Spinal cord (tissue), 10 donors: ENCODE results near the gene TSHZ2. TPM values are rescaled to one million over a fixed set of nuclear protein-coding genes. Genes with fewer than 3 reads are reported as not detected.
"Not testable (repeated sequence)": the region's sequence is repeated elsewhere in the genome, so short reads cannot be mapped to it uniquely, and the experiment has no call there.

Experiments
- DNase-seq, 6 donors: peaks; one replicate each; pipeline versions ENCODE4 v3.0.0 to v3.0.0-alpha.2; 2013 to 2015; ENCODE audit warnings: low spot score in 6 of 6, low read depth in 4 of 6
- H3K27ac ChIP-seq: one replicate; pipeline ENCODE4 v1.5.1; 2013; ENCODE audit warnings: low read depth, low read length, control low read depth
- H3K27me3 ChIP-seq: one replicate; pipeline ENCODE4 v1.6.1; 2013; ENCODE audit warnings: low read length; ENCODE audit not compliant: control insufficient read depth, insufficient read depth
- H3K36me3 ChIP-seq: one replicate; pipeline ENCODE4 v1.6.1; 2013; ENCODE audit warnings: low read length; ENCODE audit not compliant: control insufficient read depth, insufficient read depth
- H3K4me1 ChIP-seq: one replicate; pipeline ENCODE4 v1.6.1; 2013; ENCODE audit warnings: low read length; ENCODE audit not compliant: control insufficient read depth, insufficient read depth
- H3K4me3 ChIP-seq: one replicate; pipeline ENCODE4 v1.5.1; 2013; ENCODE audit warnings: low read depth, low read length, control low read depth
- H3K9me3 ChIP-seq: one replicate; pipeline ENCODE4 v1.6.1; 2013; ENCODE audit warnings: low read length; ENCODE audit not compliant: control insufficient read depth, insufficient read depth
- WGBS: methylation state at CpG from one replicate; pipeline ENCODE4 v1.1.5; 2013; ENCODE audit warnings: missing lambda C conversion rate; ENCODE audit not compliant: insufficient coverage; 5-methylcytosine and 5-hydroxymethylcytosine counted together
- polyA plus RNA-seq, 2 donors: library from polyadenylated mRNA; unstranded; fragments of 120-200 nt; gene quantifications; one replicate each; pipeline ENCODE4 v1.2.1, GENCODE V29; 2013; ENCODE audit not compliant: insufficient read length in 2 of 2
- total RNA-seq, 2 donors: library from RNA; depleted of rRNA in 1 of 2; stranded (reverse); fragments of 120-200 nt in 1 of 2; fragments of >200 nt in 1 of 2; gene quantifications; one replicate each; pipeline versions ENCODE4 v1.2.3 to v1.2.4, GENCODE V29; 2013 to 2014
- donor health status: healthy.

TSHZ2 gene
- total and polyA plus RNA-seq, 4 donors, result 11.8 to 33.0 (median 25.7) TPM

DNA sequence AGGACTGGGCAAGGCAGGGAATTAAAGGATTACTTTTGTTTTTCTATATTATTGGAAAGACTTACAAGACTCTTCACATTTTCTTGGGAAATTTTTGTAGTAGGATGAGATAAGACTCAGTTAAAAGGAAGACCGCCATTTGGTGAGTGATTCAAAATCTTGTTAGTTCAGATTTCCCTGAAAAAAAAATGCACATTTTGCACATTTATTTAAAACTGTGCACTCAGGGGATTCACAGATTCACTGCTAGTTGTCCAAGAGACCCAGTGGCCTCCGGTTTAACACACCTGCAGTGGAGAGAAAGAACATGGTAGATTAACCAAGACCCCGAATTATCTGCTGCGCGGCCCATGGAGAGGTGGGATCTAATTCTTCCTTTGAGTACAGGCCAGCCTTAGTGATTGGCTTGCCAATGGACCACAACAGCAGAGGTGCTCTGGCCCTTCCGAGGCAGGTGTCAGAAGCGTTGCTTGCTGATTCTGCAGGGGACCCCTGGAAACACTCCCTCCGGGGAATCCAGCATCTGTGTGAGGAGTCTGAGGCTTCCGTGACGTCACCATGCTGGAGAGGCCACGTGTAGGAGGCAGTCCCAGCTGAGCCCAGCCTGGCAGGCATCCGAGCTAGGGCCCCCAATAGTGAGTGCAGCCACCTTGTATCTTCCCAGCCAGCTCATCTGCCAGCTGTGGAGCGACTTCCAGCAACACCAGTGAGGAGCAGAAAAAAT lies 552.6 kb downstream of the TSHZ2 start:
- no peaks in the 10 kb centered on the region for H3K36me3 ChIP-seq
- no peaks in the 10 kb centered on the region for H3K27me3 ChIP-seq
- DNase-seq, result peak in 2 of 6 donors; percentile 6 to 25
- H3K27ac ChIP-seq, result no peak overlapping the region
- WGBS, result 68% methylated on average over 10 of the region's 13 CpGs
- no peak overlapping the region for H3K4me3 ChIP-seq
- H3K9me3 ChIP-seq, result no peaks in the 10 kb centered on the region
- no peaks in the 10 kb centered on the region for H3K4me1 ChIP-seq

DNA sequence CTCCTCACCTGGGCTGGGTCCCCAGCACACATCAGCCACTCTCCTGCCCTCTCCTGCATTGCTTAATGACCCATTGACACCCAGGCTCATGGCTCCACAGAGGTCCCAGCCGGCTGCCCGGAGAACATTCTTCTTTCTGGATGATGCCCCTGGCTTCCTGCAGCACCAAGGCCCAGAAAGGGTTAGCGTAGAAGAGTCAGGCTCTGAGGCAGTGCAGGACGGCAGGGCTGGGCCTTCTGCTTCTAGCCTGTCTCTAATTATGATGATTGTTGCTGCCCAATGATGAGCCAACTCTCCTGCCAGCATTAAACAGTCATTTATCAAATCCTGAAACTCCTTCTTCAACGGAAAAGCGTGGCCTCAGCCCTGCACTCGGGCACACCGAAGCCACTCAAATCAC lies 555.0 kb downstream of the TSHZ2 start:
- Histone ChIP-seq H3K9me3 (no peaks in the 10 kb centered on the region), H3K4me1 (no peaks in the 10 kb centered on the region), H3K4me3 (no peak overlapping the region), H3K27me3 (no peaks in the 10 kb centered on the region), H3K27ac (no peak overlapping the region), H3K36me3 (no peaks in the 10 kb centered on the region)
- WGBS, result 65% methylated on average over 8 of the region's 8 CpGs
- DNase-seq, result no peak

DNA sequence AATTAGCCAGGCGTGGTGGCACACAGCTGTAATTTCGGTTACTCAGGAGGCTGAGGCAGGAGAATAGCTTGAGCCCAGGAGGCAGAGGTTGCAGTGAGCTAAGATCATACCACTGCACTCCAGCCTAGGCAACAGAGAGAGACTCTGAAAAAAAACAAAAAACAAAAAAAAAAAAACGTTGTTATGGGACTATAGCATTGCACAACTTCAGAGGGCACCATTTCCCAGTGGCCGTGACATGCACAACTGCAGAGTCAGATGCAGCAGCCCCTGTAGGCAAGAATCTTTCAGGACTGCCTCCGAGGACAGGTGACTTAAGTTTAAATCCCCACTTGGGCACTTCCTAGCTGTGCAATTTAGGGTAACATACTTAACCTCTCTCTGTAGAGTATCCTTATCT lies 557.5 kb downstream of the TSHZ2 start:
- H3K27me3 ChIP-seq, result no peaks in the 10 kb centered on the region
- no peak for DNase-seq
- no peaks in the 10 kb centered on the region for H3K36me3 ChIP-seq
- no peak overlapping the region for H3K4me3 ChIP-seq
- no peak overlapping the region for H3K27ac ChIP-seq
- H3K9me3 ChIP-seq, result no peaks in the 10 kb centered on the region
- H3K4me1 ChIP-seq, result no peaks in the 10 kb centered on the region
- 56% methylated on average over 2 of the region's 5 CpGs for WGBS

DNA sequence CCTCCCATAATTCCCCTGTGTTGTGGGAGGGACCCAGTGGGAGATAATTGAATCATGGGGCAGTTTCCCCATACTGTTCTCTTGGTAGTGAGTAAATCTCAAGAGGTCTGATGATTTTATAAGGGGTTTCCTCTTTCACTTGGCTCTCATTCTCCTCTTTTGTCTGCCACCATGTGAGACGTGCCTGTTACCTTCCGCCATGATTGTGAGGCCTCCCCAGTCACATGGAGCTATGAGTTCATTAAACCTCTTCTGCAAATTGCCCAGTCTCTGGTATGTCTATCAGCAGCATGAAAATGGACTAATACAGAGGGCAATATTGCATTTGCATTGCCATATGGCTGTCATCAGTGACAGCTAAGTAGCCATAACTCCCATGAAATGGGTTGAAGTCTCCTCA lies 558.3 kb downstream of the TSHZ2 start:
- 100% methylated on average over 1 of the region's 2 CpGs for WGBS
- H3K9me3 ChIP-seq, result no peaks in the 10 kb centered on the region
- no peak overlapping the region for H3K27ac ChIP-seq
- H3K27me3 ChIP-seq, result no peaks in the 10 kb centered on the region
- no peaks in the 10 kb centered on the region for H3K4me1 ChIP-seq
- no peak overlapping the region for H3K4me3 ChIP-seq
- no peaks in the 10 kb centered on the region for H3K36me3 ChIP-seq
- DNase-seq, result no peak

DNA sequence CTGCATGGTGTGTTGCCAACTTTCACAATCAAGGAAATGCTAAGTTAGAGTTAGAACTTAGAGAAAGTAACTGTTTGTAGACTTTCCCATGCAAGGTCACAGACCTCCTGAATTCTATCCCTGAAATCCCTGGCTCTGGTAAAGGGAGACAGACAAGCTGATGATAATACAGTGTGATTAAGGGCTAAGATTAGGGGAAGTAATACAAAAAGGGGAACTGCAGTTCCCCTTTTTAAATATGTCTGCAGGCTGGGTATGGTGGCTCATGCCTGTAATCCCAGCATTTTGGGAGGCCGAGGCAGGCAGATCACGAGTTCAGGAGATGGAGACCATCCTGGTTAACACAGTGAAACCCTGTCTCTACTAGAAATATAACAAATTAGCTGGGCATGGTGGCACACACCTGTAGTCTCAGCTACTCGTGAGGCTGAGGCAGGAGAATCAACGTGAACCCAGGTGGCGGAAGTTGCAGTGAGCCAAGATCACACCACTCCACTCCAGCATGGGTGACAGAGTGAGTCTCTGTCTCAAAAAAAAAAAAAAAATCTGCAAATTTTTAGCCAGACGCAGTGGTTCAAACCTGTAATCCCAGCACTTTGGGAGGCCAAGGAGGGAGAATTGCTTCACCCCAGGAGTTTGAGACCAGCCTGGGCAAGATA lies 560.6 kb downstream of the TSHZ2 start:
- H3K36me3 ChIP-seq, H3K4me1 ChIP-seq, H3K4me3 ChIP-seq, H3K9me3 ChIP-seq, H3K27ac ChIP-seq, H3K27me3 ChIP-seq, DNase-seq: not testable (repeated sequence)
- WGBS, result 87% methylated on average over 6 of the region's 6 CpGs

DNA sequence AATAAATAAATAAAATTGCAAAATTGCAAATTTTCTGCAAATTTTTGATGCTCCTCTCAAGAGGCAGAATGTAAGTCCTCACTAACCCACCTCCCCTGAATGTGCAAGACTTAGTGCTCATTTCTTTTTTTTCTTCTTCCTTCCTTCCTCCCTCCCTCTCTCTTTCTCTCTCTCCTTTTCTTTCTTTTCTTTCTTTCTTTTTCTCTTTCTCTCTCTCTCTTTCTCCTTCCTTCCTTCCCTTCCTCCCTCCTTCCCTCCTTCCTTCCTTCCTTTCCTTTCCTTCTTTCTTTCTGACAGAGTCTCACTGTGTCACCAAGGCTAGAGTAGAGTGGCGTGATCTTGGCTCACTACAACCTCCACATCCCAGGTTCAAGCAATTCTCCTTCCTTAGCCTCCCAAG lies 561.3 kb downstream of the TSHZ2 start:
- H3K4me3 ChIP-seq, result no peak overlapping the region
- WGBS, result no CpG with 5 or more reads among the region's 1 CpG
- no peaks in the 10 kb centered on the region for H3K4me1 ChIP-seq
- H3K36me3 ChIP-seq, result no peaks in the 10 kb centered on the region
- H3K9me3 ChIP-seq, result no peaks in the 10 kb centered on the region
- no peaks in the 10 kb centered on the region for H3K27me3 ChIP-seq
- H3K27ac ChIP-seq, result no peak overlapping the region
- no peak for DNase-seq

DNA sequence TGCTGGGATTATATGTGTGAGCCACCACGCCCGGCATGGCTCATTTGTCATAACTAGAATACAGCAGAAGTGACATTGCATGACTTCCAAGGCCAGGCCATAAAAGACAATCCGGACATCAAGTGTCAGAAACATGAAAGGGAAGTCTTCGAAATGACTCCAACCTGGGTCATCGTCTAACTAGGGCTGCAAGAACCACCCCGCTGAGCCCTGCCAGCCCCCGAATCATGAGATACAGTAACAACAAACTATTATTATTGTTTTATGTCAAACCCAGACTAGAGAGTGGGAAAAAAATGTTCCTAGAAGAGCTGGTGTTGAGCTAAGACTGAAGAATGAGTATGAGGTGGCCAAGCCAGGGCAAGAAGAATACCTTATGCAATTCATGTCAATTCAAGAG lies 561.9 kb downstream of the TSHZ2 start:
- Histone ChIP-seq H3K27ac (no peak overlapping the region), H3K36me3 (no peaks in the 10 kb centered on the region), H3K9me3 (no peaks in the 10 kb centered on the region), H3K4me3 (no peak overlapping the region), H3K27me3 (no peaks in the 10 kb centered on the region), H3K4me1 (no peaks in the 10 kb centered on the region)
- DNase-seq, result no peak
- WGBS, result 97% methylated on average over 4 of the region's 7 CpGs

DNA sequence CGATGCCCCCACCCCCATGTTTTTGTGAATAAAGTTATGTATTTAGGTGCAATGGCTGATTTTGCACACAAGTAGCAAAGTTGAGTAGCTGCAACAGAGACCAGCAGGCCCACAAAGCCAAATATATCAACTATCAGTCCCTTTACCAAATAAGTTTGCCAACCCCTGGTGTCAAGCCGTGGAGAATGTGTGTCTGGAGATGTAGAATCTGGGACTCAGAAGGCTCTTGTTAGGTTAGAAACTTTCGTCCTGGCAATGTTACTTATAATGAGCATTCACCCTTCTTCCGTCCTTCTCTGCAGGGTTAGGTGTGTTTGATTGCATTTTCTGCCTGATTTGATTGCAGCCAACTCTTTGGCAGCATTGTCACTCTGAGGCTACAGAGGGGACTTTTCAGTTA lies 563.7 kb downstream of the TSHZ2 start:
- no peak overlapping the region for H3K4me3 ChIP-seq
- no peak overlapping the region for H3K27ac ChIP-seq
- H3K36me3 ChIP-seq, result no peaks in the 10 kb centered on the region
- no peaks in the 10 kb centered on the region for H3K27me3 ChIP-seq
- peaks cover 3% of the 10 kb centered on the region for H3K4me1 ChIP-seq
- no peak for DNase-seq
- H3K9me3 ChIP-seq, result no peaks in the 10 kb centered on the region
- WGBS, result no CpG with 5 or more reads among the region's 4 CpGs

DNA sequence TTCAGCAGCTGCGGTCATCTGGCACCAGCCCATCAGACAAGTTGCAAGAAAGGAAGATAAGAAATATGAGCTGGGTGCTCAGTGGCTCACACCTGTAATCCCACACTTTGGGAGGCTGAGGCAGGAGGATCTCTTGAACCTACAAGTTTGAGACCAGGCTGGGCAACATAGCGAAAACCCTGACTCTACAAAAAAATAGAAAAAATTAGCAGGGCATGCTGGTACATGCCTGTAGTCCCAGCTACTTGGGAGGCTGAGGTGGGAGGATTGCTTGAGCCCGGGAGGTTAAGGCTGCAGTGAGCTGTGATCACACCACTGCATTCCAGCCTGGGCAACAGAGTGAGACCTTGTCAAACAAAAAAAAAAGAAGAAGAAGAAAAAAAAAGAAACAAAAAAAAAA lies 564.2 kb downstream of the TSHZ2 start:
- not testable (repeated sequence) for H3K4me1 ChIP-seq, H3K27ac ChIP-seq, H3K4me3 ChIP-seq, DNase-seq, H3K36me3 ChIP-seq, H3K9me3 ChIP-seq, H3K27me3 ChIP-seq
- WGBS, result no CpG with 5 or more reads among the region's 3 CpGs

DNA sequence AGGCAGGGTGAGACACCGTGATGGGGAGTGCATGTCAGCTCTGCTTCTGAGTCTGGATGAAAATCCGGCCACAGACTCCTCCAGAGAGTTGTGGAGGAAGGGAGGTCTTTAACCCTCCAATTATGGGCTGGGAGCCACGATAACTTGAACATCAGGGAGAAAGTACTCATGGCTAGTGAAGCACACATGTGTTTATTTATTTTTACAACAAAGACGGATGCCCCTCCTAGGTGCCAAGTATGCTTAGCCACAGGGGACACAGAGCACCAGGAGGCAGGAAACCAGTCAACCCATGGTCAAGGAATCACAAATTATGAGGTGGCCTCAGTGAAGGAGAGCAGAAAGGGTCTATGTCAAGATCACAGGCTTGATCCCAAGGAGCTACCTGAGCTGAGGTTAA lies 567.4 kb downstream of the TSHZ2 start:
- no peaks in the 10 kb centered on the region for H3K36me3 ChIP-seq
- 67% methylated on average over 1 of the region's 4 CpGs for WGBS
- no peak for DNase-seq

More for the DNA sequence above, 567.4 kb downstream of the TSHZ2 start:
- Histone ChIP-seq H3K27ac (no peak overlapping the region), H3K9me3 (no peaks in the 10 kb centered on the region), H3K4me1 (peaks cover 3% of the 10 kb centered on the region), H3K27me3 (no peaks in the 10 kb centered on the region), H3K4me3 (no peak overlapping the region)
